Stimulated activated CD8-positive, alpha-beta memory T cell treated with anti-CD3 and anti-CD28 coated beads, Interleukin-4, amount 100 ng/mL, for 1 hour (primary cell): ENCODE results near the gene B9D2.
A peak's percentile ranks its signal among the peaks of the same experiment; 100 is the strongest.

Experiments used
- DNase-seq, 2 donors: peaks; one replicate each; pipeline ENCODE4 v3.0.0-alpha.2; 2020; ENCODE audit warnings: low read depth in 2 of 2, low spot score in 1 of 2

Gene B9D2

DNA sequence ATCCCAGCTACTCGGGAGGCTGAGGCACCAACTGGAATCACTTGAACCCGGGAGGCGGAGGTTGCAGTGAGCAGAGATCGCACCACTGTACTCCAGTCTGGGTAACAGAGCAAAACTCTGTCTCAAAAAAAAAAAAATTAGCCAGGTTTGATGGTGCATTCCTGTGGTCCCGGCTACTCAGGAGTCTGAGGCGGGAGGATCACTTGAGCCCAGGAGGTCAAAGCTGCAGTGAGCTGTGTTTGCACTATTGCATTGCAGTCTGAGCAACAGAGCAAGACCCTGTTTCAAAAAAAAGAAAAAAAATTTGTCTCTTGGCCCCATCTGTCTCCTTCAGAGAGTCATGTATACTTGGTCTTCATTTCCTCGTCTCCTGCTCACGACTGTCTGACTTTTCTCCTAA, 52.3 kb downstream of the B9D2 start:
- no peak for DNase-seq

DNA sequence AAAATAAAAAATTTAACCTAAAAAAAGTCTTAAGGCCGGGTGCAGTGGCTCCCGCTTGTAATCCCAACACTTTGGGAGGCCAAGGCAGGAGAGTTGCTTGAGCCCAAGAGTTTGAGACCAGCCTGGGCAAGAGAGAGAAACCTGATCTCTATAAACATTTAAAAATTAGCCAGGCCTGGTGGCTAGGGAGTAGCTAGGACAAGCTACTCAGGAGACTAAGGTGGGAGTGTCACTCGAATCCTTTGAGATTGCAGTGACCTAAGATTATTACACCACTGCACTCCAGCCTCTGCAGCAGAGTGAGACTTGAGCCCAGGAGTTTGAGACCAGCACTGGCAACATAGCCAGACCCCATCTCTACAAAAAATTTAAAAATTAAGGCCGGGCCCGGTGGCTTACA, 52.9 kb downstream of the B9D2 start:
- DNase-seq, result no peak

DNA sequence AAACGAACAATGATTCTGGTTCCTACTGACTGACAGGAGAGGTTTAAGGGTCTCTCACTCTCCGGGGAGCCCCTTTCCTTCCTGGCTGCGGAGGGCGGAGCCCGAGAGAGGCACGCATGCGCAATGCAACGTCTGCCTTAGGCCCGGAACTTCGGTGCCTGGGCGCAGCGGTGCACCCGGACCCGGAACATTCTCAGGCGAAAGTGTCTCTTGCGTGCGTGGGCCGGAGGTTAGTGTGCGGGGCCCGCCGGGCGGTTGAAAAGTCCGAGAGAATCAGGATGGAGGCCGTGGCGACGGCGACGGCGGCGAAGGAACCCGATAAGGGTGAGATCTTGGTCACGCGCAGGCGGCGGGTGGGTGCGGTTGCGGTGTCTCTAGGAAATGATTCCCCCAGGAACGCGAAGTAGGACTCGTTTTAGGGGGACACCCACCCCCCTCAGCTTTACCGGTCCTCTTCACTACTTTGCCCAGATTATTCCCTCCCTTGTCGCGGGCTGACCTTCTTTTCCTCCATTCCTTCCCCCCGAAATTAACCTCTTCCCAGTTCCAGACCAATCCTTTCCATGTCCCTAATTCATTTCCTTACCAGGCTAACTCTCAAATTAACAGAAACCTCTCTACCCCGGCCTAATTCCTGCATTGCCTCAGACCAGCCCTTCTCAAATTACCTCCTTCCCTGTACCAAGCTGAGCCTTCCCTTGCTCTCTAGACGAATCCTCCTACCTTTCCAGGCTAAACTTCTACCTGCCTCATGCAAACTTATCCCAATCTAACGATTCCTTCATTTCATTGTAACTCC, 53.7 kb downstream of the B9D2 start, which contains the start of gene CCDC97:
TSS of gene CCDC97 (plus strand) at position 140 of the 799 bp plus-strand sequence. CDS start at position 279, 139 bp downstream.
- DNase-seq, result peak; percentile 68 to 82

DNA sequence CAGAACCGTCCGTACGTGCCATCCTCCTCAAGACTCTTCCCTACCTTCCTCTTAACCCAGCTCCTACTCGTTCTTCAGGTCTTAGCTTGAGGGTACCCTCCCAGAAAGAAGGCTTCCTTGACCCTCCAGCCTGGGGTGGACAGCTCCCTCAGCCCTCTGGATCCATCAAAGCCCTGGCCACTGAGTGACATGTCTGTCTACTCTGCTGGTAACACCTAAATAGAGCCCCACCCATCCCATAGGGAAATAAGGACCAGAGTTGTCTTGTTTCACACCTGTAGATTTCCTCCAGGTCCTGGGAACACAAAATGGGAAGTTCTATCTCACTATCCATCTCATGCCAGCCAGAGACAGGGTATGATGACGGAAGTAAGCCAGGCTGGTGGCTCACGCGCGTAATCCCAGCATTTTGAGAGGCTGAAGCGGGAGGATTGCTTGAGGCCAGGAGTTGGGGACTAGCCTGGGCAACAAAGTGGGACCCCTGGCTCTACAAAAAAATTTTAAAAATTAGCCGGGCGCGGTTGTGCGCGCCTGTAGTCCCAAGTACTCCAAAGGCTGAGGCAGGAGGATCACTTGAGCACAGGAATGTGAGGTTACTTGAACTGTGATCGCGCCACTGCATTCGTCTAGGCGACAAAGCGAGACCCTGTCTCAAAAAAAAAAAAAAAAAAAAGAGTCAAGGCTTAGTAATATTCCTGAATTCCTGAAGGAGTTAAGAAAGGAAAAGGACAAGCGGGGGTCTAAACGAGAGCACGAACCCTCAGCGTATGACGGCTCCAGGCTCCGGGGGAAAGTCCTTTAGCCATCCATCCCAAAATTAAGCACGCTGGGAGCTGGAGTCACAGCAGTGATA, 54.5 kb downstream of the B9D2 start:
- DNase-seq, result no peak

DNA sequence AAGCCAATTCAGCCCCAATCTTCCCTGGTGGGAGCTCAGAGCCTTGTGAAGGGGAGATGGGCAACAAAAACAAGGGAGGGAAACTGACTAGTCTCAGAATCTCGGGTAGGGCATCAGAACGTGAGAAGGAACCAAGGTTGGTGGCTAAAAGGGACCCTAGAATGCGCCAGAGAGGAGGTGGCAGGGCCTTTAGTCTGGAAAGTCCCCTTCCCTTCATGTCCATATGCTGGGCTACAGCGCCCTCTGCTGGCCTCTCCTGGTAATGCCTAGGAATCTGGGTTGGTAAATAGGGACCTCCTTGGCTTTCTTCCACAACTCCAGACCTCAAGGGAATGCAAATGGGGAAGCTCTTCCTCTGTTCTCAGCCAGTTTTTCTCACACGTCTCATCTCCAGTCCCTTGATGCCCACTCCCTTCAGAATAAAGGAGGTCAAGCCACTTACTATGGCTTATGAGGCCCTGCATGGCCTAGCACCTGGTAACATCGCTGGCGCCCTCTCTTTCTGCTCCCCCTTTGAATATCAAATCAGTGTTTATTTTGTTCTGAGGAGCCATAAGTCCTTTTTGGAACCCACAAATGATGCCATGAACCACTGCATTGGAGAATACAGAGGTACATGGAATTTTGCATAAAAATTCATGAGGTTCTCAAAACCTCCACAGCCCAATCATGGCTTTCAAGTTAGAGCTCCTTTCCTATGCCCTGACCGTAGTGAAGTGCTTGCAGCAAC, 55.3 kb downstream of the B9D2 start:
- DNase-seq, result peak; percentile 93 to 97

DNA sequence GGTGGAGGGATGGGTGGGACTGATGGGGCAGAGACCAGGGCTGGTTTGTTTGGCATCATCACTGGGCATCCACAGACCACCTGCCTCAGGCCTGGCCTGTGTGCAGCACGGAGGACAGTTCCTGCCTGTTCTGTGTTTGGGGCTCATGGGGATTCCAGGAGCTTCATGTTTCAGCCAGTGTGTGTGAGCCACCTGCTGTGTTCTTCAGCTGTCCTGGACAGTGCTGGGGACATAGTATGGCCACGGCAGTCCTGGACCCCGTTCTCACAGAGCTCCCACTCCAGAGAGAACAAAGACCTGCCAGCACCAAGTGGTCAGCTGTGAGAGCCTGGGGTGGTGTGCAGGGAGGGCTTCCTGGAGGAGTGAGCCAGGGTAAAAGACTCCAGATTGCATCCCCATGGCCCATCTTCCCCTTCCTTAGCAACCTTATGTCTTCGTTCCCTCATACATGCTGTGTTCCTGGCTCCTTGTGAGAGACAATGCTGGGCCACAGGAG, 55.9 kb downstream of the B9D2 start:
- no peak for DNase-seq

DNA sequence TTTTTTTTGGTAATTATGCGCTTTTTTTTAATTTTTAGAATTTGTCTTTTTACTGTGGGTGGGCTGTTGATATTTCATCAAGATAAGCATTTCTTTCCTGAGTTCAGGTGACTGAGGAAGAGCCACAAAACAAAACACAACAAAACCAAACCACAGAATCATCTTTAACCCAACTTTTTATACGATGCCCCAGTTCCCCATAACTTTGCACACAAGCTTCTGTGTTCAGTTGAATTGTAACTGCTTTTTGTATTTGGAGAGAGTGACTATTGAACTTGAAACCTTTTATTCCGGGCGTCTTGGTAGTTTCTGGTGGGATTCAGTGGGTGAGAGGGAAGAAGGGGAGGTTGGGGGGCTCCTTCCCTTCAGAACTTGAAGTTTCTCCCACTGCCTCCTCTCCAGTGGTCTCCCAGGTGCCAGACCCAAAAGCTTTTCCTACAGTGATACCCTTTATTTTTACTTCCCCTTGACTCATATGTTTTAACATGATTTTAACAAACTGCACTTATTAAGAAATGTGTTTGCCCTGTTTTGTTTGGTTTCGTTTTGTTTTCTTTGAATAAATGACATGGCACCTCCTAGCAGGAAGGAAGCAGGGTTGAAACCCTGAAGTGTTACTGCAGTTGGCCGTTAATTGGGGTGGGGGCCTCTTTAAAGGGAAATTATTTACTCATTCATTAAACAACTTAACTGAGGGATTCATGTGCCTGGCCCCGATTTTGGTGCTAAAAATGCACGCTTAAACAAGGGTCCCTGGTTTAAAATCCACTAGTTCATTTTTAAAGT, 56.7 kb downstream of the B9D2 start:
- no peak for DNase-seq

DNA sequence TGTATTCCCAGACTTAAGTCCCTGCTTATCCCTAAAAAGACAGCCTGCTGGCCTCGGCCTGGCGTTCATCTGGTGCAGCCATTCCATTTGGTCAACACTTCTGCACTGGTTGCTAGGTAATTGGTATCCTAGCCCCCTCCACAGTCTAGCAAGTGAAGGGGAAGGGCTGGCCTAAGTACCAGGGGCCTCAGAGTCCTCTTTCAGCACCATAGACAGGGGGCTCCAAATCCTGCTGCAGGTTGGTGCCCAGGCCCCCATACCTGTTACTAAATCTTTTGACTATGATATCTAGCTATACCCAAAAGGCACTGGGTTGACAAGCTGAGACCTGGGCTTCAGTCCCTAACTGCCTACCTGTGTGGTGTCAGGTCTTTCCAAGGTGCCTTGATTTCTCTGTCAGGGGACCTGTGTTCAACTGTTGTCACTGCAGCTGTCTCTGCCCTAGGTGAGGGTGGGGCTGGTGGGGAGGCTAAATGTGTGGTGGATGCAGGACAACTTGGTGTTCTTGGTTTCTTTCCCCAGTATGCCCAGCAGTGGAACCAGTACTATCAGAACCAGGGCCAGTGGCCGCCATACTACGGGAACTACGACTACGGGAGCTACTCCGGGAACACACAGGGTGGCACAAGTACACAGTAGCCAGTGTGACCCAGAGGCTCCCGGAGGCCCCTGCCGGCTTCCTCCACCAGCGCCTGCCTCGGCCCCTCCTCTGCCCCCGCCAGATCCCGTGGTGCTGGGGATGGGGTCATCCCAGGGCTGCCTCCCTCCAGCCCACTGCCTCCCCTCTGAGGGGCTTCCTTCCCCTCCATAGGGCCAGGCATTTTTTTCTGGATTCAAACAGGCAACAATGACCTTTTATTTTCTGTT, 57.8 kb downstream of the B9D2 start:
- DNase-seq, result no peak

DNA sequence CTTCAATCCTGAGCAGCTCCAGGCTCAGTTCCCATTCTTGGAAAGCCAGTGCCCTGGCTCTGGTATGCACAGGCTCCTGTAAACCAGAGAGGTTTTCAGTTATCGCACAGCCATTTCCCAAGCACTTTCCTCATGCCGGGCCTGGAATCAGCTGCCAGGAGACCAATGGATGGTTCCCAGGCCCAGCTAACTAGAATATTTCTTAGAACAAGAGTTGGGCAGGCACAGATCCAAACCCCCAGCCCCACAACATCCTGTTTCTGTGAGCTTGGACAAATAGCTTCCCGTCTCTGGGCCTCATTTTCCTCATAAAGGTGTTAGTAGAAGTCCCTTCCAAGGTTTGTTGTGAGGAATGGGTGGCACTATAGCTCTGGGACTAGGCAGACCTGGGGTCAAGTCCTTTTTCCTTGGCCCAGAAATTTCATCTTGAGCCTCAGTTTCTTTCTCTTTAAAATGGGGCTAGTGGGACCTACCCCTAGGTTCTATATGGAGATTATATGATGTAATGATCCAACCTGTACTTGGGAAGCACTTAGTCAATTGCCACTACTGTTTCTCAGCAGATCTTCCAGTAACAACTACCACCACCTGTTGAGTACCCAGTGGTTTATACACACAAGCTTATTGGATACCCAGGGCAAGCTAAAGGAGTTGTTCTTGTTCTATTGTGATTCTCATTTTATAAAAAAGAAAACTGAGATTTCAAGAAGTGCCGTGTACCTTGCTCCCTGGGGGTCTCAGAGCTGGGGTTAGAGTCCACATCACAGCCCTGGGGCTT, 59.1 kb downstream of the B9D2 start:
- no peak for DNase-seq
